ENCODE data around the gene TBCK. TPM values are rescaled to one million over a fixed set of nuclear protein-coding genes. Genes with fewer than 3 reads are reported as not detected.
A peak's percentile ranks its signal among the peaks of the same experiment; 100 is the strongest.

The TBCK gene
- total and polyA plus RNA-seq, 2 of the 13 experiments (the other 11 are each of a cell fraction or from before 2014, with no cell fraction given) = 51.0 to 62.4 TPM

GRCh38 chr4:106195435-106195950, 120.5 kb downstream of the TBCK start:
- FAIRE-seq = no peak
- H3K27me3 ChIP-seq (ENCODE audit: control insufficient read depth in 1 of 2, insufficient read depth in 2 of 2, low read length in 2 of 2) = no peaks in the 10 kb centered on the region
- ATAC-seq = no peak
- no peak for DNase-seq (ENCODE audit: low spot score)
- no peak overlapping the region for H3K9ac ChIP-seq (ENCODE audit: insufficient read depth, low read depth, low read length)
- no TSS peak for BruUV-seq (replicated peaks)
- no peaks in the 10 kb centered on the region for H4K20me1 ChIP-seq (ENCODE audit: insufficient read depth, low read length)
- ChIA-PET POLR2A (no interaction called here), CTCF (ENCODE audit: low intra/inter-chr PET ratio, low total read pairs) (no interaction called here)
- no peaks in the 10 kb centered on the region for H3K79me2 ChIP-seq (ENCODE audit: insufficient read depth, low read length)
- H3K27ac ChIP-seq (ENCODE audit: extremely low read length, insufficient read depth, low read length) = no peak overlapping the region
- intact Hi-C loops (cut with micrococcal nuclease; ENCODE audit: unreplicated experiment) = no loop called here
- in situ Hi-C loops (cut with HindIII; ENCODE audit: extremely low pct_ligation_motif_present, low pct_unique_long_range_greater_than_20kb) = no loop called here
- WGBS (ENCODE audit: low lambda C conversion rate) = 100% methylated on average over 1 of the region's 1 CpG
- peaks cover 1 to 31% of the 10 kb centered on the region in 2 experiments; a peak in 3 of 5 replicates for H3K36me3 ChIP-seq (replicated peaks in 1 of 2; ENCODE audit: control insufficient read depth in 1 of 2, insufficient read depth in 2 of 2, low read length in 2 of 2)
- H3K4me2 ChIP-seq (ENCODE audit: low read depth, low read length) = no peak overlapping the region
- no peaks in the 10 kb centered on the region for H3K9me3 ChIP-seq (ENCODE audit: low read length)
- no peak overlapping the region for H2AFZ ChIP-seq (ENCODE audit: low read length)
- no peaks in the 10 kb centered on the region for H3K4me1 ChIP-seq (ENCODE audit: insufficient read depth, low read length)
- TF ChIP-seq FOXM1 (CRISPR knock-in tag; IDR thresholded peaks at IDR 0.05) = no peak
- no peak overlapping the region for H3K4me3 ChIP-seq (replicated peaks in 1 of 3; ENCODE audit: insufficient read depth in 1 of 3, low read depth in 2 of 3, low read length in 3 of 3)

GRCh38 chr4:106194801-106195200, 121.2 kb downstream of the TBCK start:
- H3K4me3 ChIP-seq (replicated peaks in 1 of 3; ENCODE audit: insufficient read depth in 1 of 3, low read depth in 2 of 3, low read length in 3 of 3) = no peak overlapping the region
- ATAC-seq = no peak
- CTCF ChIA-PET (ENCODE audit: low intra/inter-chr PET ratio, low total read pairs) = no interaction called here
- no peak for DNase-seq (ENCODE audit: low spot score)
- no peak overlapping the region for H3K4me2 ChIP-seq (ENCODE audit: low read depth, low read length)
- in situ Hi-C loops (cut with HindIII; ENCODE audit: extremely low pct_ligation_motif_present, low pct_unique_long_range_greater_than_20kb) = no loop called here
- intact Hi-C loops (cut with micrococcal nuclease; ENCODE audit: unreplicated experiment) = no loop called here
- H3K27ac ChIP-seq (ENCODE audit: extremely low read length, insufficient read depth, low read length) = no peak overlapping the region
- H4K20me1 ChIP-seq (ENCODE audit: insufficient read depth, low read length) = no peaks in the 10 kb centered on the region
- POLR2A ChIA-PET = no interaction called here
- no peaks in the 10 kb centered on the region for H3K9me3 ChIP-seq (ENCODE audit: low read length)
- peaks cover 1 to 32% of the 10 kb centered on the region in 2 experiments; a peak in 3 of 5 replicates for H3K36me3 ChIP-seq (replicated peaks in 1 of 2; ENCODE audit: control insufficient read depth in 1 of 2, insufficient read depth in 2 of 2, low read length in 2 of 2)
- no peak overlapping the region for H3K9ac ChIP-seq (ENCODE audit: insufficient read depth, low read depth, low read length)
- no peak overlapping the region for H2AFZ ChIP-seq (ENCODE audit: low read length)
- FAIRE-seq = no peak
- no peaks in the 10 kb centered on the region for H3K27me3 ChIP-seq (ENCODE audit: control insufficient read depth in 1 of 2, insufficient read depth in 2 of 2, low read length in 2 of 2)
- H3K79me2 ChIP-seq (ENCODE audit: insufficient read depth, low read length) = no peaks in the 10 kb centered on the region
- TF ChIP-seq ETV5 (CRISPR knock-in tag; IDR thresholded peaks at IDR 0.05; ENCODE audit: borderline replicate concordance) (no peak), SP1 (IDR thresholded peaks at IDR 0.05) (no peak), SP1 (CRISPR knock-in tag; IDR thresholded peaks at IDR 0.05) (no peak), ZNF878 (CRISPR knock-in tag; IDR thresholded peaks at IDR 0.05) (no peak), ZNF549 (CRISPR knock-in tag; IDR thresholded peaks at IDR 0.05) (no peak), SNAPC4 (CRISPR knock-in tag; IDR thresholded peaks at IDR 0.05) (no peak)
- 100% methylated on average over 1 of the region's 1 CpG for WGBS (ENCODE audit: low lambda C conversion rate)
- H3K4me1 ChIP-seq (ENCODE audit: insufficient read depth, low read length) = no peaks in the 10 kb centered on the region
- BruUV-seq (replicated peaks) = TSS peak; percentile 10
